Renal cortical epithelial cell (primary cell): ENCODE data around the gene KRTAP5-8. TPM values are rescaled to one million over a fixed set of nuclear protein-coding genes. Genes with fewer than 3 reads are reported as not detected.
A peak's percentile ranks its signal among the peaks of the same experiment; 100 is the strongest.
"Not testable (repeated sequence)": the region's sequence is repeated elsewhere in the genome, so short reads cannot be mapped to it uniquely, and the experiment has no call there.

Experiments used
- DNase-seq: peaks from one replicate; pipeline ENCODE4 v3.0.0-alpha.2; 2011; ENCODE audit warnings: low read depth
- total RNA-seq: library from RNA; depleted of rRNA; stranded (reverse); fragments of >200 nt; gene quantifications from 2 replicates; pipeline ENCODE4 v1.2.3, GENCODE V29; 2014

Gene KRTAP5-8
- total RNA-seq, 1 donor from 2014 or later, result not detected

DNA sequence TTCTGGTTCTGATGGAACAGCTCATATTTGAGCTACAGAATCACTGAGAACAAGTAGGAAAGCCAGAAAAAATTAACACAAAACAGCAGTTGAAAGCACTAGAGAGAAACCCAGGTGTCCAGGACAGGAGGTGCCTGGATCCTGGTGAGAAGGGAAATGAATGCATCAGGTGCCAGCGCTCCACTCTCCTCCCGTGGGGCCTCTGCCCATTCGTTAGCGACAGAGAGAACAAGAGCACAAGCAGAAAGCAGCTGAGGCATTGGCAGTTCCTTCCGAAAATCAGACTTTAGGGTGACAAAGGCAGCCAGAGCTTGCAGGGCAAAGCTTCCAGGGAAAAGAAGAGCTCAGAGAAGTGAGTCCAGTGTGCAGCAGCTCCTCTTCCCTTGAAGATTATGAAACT lies 30.7 kb upstream of the KRTAP5-8 start:
- DNase-seq, result no peak

DNA sequence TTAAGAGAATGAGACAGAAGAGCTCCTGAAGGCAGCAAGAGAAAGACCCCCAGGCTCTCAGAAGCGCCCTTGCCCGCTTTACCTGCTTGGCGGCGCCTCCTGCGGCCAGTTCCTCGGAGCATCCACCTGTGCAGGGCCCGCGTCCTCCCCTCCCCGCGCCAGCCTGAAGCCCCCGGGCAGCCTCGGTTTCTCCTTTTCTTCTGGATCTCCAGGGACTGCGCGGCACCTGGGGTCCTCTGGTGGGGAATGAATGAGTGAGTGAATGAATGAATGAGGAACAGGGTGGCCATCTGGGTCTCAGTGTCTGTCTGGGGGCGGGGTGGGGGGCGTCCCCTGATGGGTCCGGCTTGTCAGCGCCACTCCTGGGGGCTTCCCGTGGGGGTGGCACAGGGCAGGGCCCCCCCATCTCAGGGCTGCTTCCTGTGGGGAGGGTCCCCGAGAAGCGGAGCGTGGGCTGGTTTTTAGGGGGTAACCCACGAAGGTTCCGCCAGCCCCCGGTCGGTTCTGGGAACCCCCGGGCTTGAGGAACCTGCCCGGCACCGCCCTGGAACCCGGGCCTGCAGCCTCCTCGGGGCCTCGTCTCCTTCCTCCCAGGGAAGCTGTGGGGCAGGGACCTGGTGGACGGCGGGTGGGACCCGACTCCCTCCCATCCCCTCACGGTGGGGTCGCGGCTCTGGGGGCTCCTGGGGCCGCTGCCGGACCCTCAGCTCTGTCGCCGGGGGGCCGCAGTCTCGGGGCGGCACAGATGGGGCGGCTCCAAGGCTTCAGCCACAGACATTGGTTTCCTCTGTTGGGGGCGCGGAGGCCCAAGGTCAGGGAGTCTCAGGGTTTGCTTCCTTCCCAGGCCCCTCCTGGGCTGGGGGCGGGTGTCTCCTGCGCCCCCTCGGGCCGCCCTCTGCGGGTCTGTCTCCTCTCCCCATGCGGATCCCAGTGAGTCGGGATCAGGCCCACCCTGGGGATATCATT lies 19.0 kb upstream of the KRTAP5-8 start:
- no peak for DNase-seq

DNA sequence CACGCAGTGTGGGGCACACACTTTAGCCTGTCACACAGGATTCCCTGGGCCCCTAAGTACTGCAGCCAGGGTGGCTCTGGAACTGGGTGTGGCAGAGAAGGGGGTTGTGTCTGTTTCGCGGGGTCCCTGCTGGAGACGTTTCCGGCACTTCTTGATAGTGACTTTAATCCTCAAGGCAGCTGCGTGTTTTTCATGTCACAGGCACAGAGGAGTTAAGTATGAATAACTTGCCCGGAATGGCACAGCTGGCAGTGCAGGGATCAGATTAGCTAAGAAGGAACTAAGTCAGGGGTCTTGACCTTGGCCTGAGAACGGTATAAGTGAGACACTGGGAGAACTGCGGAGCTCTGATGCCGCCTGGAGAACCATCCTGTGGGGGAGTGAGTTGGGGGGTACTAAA lies 18.3 kb upstream of the KRTAP5-8 start:
- DNase-seq, result no peak

DNA sequence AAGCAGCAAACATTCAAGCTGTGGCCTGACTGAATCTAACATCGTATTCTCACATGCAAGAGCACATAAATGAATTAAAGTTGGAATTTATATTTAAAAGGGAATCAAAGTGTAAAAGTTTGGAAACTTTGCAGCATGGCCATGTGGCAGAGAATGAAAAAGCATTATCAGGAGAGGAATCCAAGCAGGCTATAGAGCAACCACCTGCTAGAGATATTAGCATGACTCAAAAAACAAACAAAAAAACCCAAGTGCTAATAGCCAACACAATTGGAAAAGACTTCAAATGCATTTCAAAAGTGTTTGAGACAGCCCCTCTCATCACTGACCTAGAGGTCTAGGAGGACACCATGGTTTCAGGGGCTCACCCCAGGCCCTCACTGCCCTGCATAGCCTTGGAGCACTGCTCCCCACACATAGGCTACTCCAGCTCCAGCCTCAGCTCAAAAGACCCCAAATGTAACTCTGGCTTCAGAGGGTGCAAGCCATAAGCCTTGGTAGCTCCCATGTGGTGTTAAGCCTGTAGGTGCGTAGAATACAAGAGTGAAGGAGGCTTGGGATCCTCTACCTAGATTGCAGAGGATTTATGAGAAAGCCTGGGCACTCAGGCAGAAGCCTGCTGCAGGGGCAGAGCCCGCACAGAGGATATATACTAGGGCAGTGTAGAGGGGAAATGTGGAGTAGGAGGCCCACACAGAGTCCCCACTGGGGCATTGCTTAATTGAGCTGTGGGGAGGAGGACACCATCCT lies 12.5 kb upstream of the KRTAP5-8 start:
- no peak for DNase-seq

DNA sequence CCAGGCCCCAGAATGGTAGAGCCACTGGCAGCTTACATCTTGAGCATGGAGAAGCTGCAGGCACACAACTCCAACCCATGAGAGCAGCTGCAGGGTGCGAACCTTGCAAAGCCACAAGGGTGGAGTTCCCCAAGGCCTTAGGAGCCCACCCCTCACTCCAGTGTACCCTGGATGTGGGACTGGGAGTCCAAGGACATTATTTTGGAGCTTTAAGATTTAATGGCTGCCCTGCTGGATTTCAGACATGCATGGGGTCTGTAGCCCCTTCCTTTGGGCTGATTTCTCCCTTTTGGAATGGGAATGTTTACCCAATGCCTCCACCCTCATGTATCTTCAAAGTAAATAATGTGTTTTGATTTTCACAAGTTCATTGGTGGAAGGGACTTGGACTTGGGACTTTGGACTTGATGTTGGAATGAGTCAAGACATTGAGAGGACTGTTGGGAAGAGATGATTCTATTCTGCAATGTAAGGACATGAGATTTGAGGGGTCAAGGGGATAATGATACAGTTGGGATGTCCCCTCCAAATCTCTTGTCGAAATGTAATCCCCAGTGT lies 11.8 kb upstream of the KRTAP5-8 start:
- no peak for DNase-seq

DNA sequence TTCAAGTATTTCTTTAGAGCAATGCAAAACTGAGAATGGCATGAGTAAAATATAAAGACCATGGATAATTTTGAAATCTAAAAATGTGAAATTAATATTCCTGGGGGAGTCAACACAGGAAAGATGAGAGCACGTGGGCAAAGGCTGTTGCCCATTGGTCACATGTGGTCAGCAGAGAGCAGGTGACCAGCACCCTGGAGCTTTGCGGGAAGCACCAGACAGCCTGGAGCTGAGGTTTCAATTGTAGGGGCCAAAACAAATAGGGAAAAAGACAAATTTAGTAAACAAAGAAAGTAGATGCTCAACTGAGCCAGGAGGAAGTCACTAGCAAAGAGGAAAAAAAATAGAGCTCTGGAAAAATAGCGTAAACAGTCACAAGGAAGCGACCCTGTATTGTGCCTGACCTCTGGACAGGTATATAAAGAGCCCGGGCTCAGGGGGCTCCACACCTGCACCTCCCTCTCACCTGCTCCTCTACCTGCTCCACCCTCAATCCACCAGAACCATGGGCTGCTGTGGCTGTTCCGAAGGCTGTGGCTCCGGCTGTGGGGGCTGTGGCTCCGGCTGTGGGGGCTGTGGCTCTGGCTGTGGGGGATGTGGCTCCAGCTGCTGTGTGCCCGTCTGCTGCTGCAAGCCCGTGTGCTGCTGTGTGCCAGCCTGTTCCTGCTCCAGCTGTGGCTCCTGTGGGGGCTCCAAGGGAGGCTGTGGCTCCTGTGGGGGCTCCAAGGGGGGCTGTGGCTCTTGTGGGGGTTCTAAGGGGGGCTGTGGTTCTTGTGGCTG lies 10.8 kb upstream of the KRTAP5-8 start, which contains the start of gene KRTAP5-7:
KRTAP5-7 (plus strand) TSS at position 472 of the 780 bp plus-strand sequence; CDS start at position 506, 34 bp downstream.
- DNase-seq, result not testable (repeated sequence)

DNA sequence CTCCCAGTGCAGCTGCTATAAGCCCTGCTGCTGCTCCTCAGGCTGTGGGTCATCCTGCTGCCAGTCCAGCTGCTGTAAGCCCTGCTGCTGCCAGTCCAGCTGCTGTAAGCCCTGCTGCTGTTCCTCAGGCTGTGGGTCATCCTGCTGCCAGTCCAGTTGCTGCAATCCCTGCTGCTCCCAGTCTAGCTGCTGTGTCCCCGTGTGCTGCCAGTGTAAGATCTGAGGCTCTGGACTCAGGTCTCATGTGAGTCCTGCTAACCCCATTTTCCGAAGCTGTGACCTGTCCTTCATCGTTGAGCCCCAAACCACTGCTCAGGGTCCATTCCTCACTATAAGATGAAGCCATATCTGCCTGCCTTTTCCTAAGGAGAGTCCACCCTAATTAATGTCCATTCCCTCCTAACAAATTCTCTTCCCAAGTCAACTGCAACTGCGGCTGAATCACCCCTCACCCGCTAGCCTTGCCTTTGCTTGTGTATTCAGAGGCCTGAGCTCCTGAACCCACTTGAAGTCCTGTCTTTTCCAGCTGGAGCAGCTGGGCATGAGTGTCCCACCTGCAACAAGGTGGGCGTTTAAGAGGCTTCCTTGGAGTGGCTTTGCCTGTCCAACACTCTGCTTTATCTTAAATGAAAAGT lies 10.1 kb upstream of the KRTAP5-8 start:
- DNase-seq, result no peak

DNA sequence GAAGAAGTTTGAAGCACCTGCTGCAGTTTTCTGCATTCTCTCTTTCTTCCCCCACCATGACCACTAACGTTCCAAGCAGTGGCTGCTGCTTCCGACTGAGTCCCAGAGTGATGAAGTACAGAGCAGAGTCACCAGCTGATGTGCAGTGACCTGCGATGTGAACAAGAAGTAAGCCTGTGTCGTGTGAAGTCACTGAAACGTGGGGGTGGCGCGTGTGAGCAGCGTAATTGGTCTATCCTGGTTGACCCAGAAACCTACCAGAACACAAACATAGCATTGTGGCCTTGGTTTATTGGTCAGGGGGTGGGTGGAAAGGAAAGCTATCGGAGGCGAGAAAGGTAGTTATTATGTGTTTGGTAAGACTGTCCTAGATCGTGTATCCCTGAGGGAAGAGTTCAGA lies 7.2 kb upstream of the KRTAP5-8 start:
- DNase-seq, result peak; percentile 9

DNA sequence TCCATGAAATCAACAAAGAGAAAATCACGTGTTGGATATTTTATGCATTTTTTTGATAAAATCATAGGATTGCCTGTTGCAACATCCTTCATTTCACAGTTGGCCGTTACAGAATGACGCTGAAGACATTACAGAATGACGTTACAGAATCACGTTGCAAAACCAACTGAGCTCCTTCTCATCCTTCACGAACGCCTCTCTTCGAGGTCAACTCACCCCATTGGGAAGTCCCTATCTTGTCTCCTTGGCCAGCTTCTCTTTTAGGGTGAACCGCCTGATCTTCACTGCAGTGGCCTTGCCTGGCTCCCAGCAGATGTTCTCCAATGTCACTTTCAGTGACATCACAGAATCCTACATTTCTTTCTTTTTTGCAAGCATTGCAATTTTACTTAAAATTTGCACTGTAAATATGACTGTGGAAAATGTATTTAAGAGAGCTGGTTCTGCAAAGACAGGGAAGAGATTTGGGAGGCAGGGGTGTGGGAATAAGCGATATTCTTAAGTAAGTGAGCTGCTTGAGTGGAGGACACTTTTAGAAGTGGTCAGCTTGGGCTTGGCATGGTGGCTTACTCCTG lies 5.7 kb upstream of the KRTAP5-8 start:
- DNase-seq, result no peak

DNA sequence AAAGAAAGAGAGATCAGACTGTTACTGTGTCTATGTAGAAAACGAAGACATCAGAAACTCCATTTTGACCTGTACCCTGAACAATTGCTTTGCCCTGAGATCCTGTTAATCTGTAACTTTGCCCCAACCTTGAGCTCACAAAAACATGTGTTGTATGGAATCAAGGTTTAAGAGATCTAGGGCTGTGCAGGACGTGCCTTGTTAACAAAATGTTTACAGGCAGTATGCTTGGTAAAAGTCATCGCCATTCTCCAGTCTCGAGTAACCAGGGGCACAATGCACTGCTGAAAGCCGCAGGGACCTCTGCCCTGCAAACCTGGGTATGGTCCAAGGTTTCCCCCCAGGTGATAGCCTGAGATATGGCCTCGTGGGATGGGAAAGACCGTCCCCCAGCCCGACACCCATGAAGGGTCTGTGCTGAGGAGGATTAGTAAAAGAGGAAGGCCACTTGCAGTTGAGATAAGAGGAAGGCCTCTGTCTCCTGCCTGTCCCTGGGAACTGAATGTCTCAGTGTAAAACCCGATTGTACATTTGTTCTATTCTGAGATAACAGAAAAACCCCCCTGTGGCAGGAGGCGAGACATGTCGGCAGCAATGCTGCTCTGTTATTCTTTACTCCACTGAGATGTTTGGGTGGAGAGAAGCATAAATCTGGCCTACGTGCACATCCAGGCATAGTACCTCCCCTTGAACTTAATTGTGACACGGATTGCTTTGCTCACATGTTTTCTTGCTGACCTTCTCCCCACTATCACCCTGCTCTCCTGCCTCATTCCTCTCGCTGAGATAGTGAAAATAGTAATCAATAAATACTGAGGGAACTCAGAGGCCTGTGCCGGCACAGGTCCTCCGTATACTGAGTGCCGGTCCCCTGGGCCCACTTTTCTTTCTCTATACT lies 2.9 kb upstream of the KRTAP5-8 start:
- peak; percentile 4 for DNase-seq

DNA sequence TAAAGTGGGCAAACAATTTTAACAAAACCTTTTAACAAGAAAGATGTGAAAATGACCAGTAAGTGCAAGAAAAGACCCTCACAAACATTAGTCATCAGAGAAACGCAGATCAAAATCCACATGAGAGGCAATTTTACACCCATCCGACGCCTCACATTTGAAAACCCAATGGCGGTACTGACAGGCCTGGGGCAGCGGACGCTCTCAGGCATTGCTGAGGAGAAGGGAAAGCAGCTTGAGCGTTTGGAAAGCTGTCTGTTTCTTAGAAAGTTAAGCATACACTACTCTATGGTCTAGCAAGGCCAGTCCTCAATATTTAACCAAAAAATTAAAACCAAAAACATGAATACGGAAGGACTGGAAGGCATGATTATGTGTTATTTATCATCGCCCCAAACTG lies 2.0 kb upstream of the KRTAP5-8 start:
- no peak for DNase-seq

DNA sequence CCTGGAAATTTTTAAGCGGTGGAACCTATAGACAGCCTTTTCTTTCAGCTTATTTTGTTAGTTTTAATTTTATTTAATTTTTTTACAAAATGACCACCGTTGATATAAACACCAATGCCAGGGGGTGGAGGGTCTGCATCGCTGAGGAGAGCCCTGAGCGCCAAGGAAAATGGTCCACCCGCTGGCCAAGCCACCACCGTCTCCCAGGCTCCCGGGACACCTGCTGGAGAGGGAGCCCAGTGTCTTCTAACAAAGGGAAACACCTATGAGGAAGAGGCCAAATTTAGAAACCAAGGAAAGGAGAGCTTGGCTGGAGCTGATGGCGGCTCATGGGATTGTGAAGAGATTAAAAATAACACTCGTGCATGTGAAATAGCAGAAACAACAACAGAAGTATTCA lies 288 bp upstream of the KRTAP5-8 start:
- DNase-seq, result no peak

DNA sequence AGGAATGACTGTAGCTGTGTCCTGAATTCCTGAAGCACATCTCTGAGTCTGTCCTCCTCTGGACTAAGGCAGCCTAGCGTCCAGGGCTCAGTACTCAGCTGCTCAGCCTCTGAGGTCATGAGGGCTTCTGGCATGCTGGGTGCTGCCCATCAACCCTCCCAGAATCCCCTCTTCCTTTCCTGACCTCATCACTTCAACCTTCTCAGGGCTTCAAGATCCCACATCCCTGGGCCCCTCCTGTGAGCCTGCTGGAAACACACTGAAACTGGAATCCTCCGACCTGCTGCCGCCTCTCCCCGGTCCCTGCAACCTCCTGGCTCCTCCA lies 803 bp downstream of the KRTAP5-8 start:
- DNase-seq, result no peak

DNA sequence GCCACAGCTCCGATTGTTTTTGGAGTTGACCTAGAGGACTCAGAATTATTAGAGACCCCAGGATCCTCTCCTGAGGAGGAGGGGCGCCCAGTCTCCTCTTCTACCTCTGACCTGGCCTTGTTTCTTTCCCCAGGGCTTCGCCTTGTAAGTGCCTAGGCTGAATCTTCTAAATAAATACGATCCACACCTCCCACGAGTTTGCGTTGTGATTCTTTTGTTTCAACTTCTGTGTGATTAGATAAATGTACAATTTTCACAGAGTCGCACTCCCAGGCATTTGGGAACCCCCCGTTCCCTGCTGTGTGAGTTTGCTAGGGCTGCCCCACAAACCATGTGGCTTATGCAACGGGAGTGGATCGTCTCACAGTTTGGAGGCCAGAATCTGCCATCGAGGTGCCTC lies 1.2 kb downstream of the KRTAP5-8 start:
- no peak for DNase-seq

DNA sequence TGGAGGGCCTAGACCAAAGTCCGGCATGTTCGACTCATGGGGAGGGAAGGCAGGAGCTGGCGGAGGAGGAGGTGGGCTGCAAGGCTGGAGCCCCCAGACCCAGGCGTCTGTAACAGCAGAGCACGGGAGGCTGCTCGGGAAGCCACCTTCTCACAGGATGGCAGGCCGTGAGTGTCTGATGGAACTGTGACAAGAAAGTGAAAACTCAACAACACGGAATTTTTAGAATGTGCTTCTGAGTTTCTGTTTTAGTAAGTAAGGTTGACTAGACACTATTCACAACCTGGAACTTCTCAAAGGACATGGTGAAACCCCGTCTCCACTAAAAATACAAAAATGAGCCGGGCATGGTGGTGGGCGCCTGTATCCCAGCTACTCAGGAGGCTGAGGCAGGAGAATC lies 2.1 kb downstream of the KRTAP5-8 start:
- DNase-seq, result not testable (repeated sequence)

DNA sequence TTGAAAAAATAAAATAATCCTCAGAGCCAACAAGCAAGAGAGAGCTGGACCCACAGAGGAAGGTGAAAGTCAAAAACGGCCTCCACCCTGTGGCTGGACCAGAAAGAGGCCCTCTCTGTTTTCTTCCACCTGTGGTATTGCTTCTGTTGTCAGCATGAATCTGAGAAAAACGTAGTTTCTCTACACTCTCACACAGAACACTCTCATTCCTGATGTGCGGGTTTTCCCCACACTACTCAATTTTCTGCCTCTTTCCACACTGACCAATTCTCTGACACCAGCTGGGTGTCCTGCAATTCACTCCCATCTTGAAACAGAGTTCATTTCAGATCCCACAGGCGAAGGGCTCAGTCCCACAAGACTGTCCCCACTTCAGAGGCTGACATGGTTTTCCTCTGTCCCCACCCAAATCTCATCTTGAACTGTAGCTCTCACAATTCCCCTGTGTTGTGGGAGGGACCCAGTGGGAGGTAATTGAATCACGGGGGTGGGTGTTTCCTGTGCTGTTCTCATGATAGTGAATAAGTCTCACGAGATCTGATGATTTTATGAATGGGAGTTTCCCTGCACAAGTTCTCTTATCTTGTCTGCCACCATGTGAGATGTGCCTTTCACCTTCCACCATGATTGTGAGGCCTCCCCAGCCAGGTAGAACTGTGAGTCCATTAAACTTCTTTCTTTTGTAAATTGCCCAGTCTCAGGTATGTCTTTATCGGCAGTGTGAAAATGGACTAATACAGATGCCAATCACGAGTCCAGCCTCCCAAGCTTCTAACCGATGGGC lies 2.9 kb downstream of the KRTAP5-8 start:
- DNase-seq, result not testable (repeated sequence)

DNA sequence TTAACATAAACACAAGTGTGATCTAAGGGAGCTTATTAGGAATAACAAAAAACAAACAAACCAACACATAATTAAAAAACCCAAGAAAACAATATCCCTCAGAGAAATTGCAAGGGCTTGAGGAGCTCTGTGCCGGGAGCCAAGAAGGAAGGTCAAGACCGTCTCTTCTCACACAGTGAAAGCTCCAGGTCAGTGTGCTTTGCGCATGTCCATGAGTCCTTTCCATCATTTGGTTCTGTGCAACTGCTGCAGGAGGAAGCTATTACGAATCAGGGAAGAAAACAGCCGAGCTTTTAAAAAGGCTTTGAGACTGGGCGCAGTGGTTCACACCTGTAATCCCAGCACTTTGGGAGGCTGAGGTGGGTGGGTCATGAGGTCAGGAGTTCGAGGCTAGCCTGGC lies 4.6 kb downstream of the KRTAP5-8 start:
- DNase-seq, result no peak

DNA sequence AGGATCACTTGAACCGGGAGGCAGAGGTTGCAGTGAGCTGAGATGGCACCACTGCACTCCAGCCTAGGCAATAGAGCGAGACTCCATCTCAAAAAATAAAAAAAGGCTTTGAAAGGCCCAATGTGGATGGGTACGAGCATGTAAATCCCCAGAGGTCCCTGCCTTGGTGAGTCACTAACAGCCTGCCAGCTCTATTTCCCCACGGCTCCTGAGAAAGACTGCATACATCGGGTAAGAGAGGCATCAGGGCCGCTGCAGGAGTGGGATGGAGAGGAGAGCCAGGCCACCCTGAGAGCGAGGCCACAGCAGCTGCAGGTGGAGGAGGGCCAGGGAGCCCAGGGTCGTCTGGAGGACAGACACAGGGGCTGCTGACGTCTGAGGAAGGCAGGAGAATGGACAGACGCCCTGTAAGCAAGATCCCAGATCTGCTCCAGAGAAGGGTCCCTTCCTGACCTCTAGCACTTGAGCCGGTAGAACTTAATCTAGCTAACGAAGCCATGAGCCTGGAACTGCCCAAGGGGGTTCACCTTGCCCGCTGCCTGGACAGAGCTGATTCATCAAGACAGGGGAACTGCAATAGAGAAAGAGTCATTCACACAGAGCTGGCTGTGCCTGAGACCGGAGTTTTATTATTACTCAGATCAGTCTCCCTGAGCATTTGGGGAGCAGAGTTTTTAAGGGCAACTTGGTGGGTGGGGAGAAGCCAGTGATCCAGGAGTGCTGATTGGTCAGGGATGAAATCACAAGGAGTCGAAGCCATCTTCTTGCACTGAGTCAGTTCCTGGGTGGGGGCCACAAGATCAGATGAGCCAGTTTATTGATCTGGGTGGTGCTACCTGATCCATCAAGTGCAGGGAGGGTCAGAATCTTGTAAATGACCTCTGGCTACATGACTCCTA lies 5.3 kb downstream of the KRTAP5-8 start:
- no peak for DNase-seq
